HCT116 (cell line): Measurements from ENCODE around the gene XPO1. TPM values are rescaled to one million over a fixed set of nuclear protein-coding genes. Genes with fewer than 3 reads are reported as not detected.
A peak's percentile ranks its signal among the peaks of the same experiment; 100 is the strongest.
"Not testable (repeated sequence)": the region's sequence is repeated elsewhere in the genome, so short reads cannot be mapped to it uniquely, and the experiment has no call there.

Experiments used
- ATAC-seq: fragments of 200-7000 bp; cut with Tn5 transposase; 2 replicates; pipeline ENCODE4 v1.9.1; 2020; ENCODE audit warnings: mild to moderate bottlenecking, moderate library complexity
- BruUV-seq: library from RNA; stranded (reverse); fragments of 400-500 nt; replicated peaks from 2 replicates; lab custom pipeline; 2021; lab: Mats Ljungman, UMichigan
- CTCF ChIA-PET: fragments of 300-600 bp; sonication (Branson Sonifier 250); formaldehyde crosslinking; loops from one replicate; lab custom pipeline; 2021; ENCODE audit warnings: antibody characterized with exemption; lab: Charles Lee
- POLR2A ChIA-PET: fragments of 300-600, 350-600 bp; sonication (Branson Sonifier 250); formaldehyde crosslinking; loops from one replicate; lab custom pipeline; 2021; ENCODE audit warnings: antibody characterized with exemption; lab: Charles Lee
- RAD21 ChIA-PET, 2 experiments: fragments of 300-600 bp; sonication (Branson Sonifier 250); formaldehyde crosslinking; loops; one replicate each; lab custom pipeline; 2023; ENCODE audit warnings: low total read pairs in 2 of 2; ENCODE audit not compliant: uncharacterized antibody in 2 of 2, unreplicated experiment in 2 of 2, low non-redundant PET in 1 of 2; lab: Charles Lee
- DNase-seq: peaks from one replicate; pipeline ENCODE4 v3.0.0-alpha.2; 2010; ENCODE audit warnings: low read depth, low spot score
- H2AFZ ChIP-seq: fragments of 200-600 bp; shearing (Covaris generic), sonication (generic); 2 replicates; pipeline ENCODE4 v1.6.1; 2017; ENCODE audit warnings: low read depth, mixed run types, mixed read lengths, antibody characterized with exemption, low read length; ENCODE audit not compliant: poor library complexity, severe bottlenecking
- H3K27ac ChIP-seq: 2 replicates; pipeline ENCODE4 v1.5.1; 2012; ENCODE audit warnings: low read depth, low read length
- H3K27me3 ChIP-seq: fragments of 200-600 bp; sonication (generic); 2 replicates; pipeline ENCODE4 v1.6.1; 2016; ENCODE audit warnings: mixed run types, low read length, mixed read lengths; ENCODE audit not compliant: insufficient read depth
- H3K36me3 ChIP-seq, 2 experiments: fragments of 200-500 bp in 1 of 2; fragments of 200-600 bp in 1 of 2; sonication (Bioruptor generic) in 1 of 2; sonication (generic) in 1 of 2; 2 replicates each; pipeline versions ENCODE4 v1.5.1 to v1.6.1; 2014 to 2016; ENCODE audit warnings: low read length in 2 of 2, inconsistent platforms in 1 of 2, mixed read lengths in 1 of 2, mixed run types in 1 of 2; ENCODE audit not compliant: insufficient read depth in 2 of 2, control insufficient read depth in 1 of 2
- H3K4me1 ChIP-seq, 2 experiments: fragments of 200-600 bp in 1 of 2; sonication (generic) in 1 of 2; 2 replicates each; pipeline versions ENCODE4 v1.5.1 to v1.6.1; 2012 to 2017; ENCODE audit warnings: low read length in 2 of 2, inconsistent platforms in 1 of 2, mild to moderate bottlenecking in 1 of 2, mixed read lengths in 1 of 2, mixed run types in 1 of 2, moderate library complexity in 1 of 2; ENCODE audit not compliant: insufficient read depth in 2 of 2, control insufficient read depth in 1 of 2
- H3K4me2 ChIP-seq: fragments of 200-600 bp; sonication (generic); 2 replicates; pipeline ENCODE4 v1.6.1; 2017; ENCODE audit warnings: mixed run types, low read length, mixed read lengths
- H3K4me3 ChIP-seq, 2 experiments: fragments of 200-600 bp in 1 of 2; sonication (generic) in 1 of 2; replicated peaks in 1 of 2; 2 replicates each; pipeline ENCODE4 v1.5.1; 2011 to 2016; ENCODE audit warnings: low read length in 2 of 2, control low read depth in 1 of 2, low read depth in 1 of 2, mild to moderate bottlenecking in 1 of 2, mixed read lengths in 1 of 2, mixed run types in 1 of 2
- H3K79me2 ChIP-seq: fragments of 200-600 bp; sonication (generic); 2 replicates; pipeline ENCODE4 v1.6.1; 2017; ENCODE audit warnings: mild to moderate bottlenecking, mixed run types, low read length, moderate library complexity, mixed read lengths; ENCODE audit not compliant: insufficient read depth
- H3K9ac ChIP-seq: fragments of 200-600 bp; sonication (generic); 2 replicates; pipeline ENCODE4 v1.6.1; 2016; ENCODE audit warnings: low read length, mixed read lengths
- H3K9me2 ChIP-seq: fragments of 200-600 bp; sonication (generic), shearing (Covaris generic); 2 replicates; pipeline ENCODE4 v1.6.1; 2017; ENCODE audit warnings: mixed run types, mild to moderate bottlenecking, moderate library complexity; ENCODE audit not compliant: insufficient read depth
- H3K9me3 ChIP-seq, 2 experiments: fragments of 200-500 bp in 1 of 2; fragments of 200-600 bp in 1 of 2; sonication (Bioruptor generic) in 1 of 2; sonication (generic) in 1 of 2; 2 replicates each; pipeline ENCODE4 v1.6.1; 2014 to 2017; ENCODE audit warnings: low read length in 2 of 2, mixed read lengths in 2 of 2, inconsistent platforms in 1 of 2, low read depth in 1 of 2, mild to moderate bottlenecking in 1 of 2, mixed run types in 1 of 2, moderate library complexity in 1 of 2; ENCODE audit not compliant: control insufficient read depth in 1 of 2, insufficient read depth in 1 of 2
- H4K20me1 ChIP-seq: fragments of 200-600 bp; sonication (generic), shearing (Covaris generic); 2 replicates; pipeline ENCODE4 v1.6.1; 2017; ENCODE audit warnings: mixed run types, mild to moderate bottlenecking, moderate library complexity; ENCODE audit not compliant: insufficient read depth
- ELF1 ChIP-seq: IDR thresholded peaks from 2 replicates; pipeline ENCODE4 v1.6.1; 2012; ENCODE audit warnings: low read depth, borderline replicate concordance
- EZH2phosphoT487 ChIP-seq: fragments of 200-600 bp; IDR thresholded peaks from 2 replicates; pipeline ENCODE4 v1.6.1; 2018; ENCODE audit warnings: antibody characterized with exemption, borderline replicate concordance
- FOSL1 ChIP-seq: IDR thresholded peaks from 2 replicates; pipeline ENCODE4 v1.6.1; 2012; ENCODE audit warnings: low read depth
- SIN3A ChIP-seq: IDR thresholded peaks from 2 replicates; pipeline ENCODE4 v1.6.1; 2012; ENCODE audit warnings: low read depth
- SRF ChIP-seq: IDR thresholded peaks from 2 replicates; pipeline ENCODE4 v1.6.1; 2012; ENCODE audit warnings: low read depth
- TCF7L2 ChIP-seq: IDR thresholded peaks from 2 replicates; pipeline ENCODE4 v1.7.0; 2011; ENCODE audit warnings: borderline replicate concordance, inconsistent platforms; ENCODE audit not compliant: insufficient read depth, insufficient read length; ENCODE audit errors: extremely low read depth
- YY1 ChIP-seq: IDR thresholded peaks from 2 replicates; pipeline ENCODE4 v1.6.1; 2011; ENCODE audit warnings: low read length, low read depth, moderate library complexity, mild to moderate bottlenecking; ENCODE audit not compliant: insufficient replicate concordance; ENCODE audit errors: extremely low read depth
- intact Hi-C: fragments of 100-400 bp; cut with micrococcal nuclease; formaldehyde crosslinking; loops from 2 replicates; pipeline ENCODE4 v1.10.0; 2022
- total RNA-seq: library from RNA; stranded (reverse); gene quantifications from one replicate; pipeline ENCODE4 v1.2.1, GENCODE V29; 2021; ENCODE audit not compliant: unreplicated experiment
- TF ChIP-seq, protein P1 (sequence below): IDR thresholded peaks from 2 replicates; pipeline ENCODE4 v1.6.1; 2012; ENCODE audit warnings: low read depth

XPO1 gene
- total RNA-seq, 1 experiment from 2014 or later = 184 TPM

DNA sequence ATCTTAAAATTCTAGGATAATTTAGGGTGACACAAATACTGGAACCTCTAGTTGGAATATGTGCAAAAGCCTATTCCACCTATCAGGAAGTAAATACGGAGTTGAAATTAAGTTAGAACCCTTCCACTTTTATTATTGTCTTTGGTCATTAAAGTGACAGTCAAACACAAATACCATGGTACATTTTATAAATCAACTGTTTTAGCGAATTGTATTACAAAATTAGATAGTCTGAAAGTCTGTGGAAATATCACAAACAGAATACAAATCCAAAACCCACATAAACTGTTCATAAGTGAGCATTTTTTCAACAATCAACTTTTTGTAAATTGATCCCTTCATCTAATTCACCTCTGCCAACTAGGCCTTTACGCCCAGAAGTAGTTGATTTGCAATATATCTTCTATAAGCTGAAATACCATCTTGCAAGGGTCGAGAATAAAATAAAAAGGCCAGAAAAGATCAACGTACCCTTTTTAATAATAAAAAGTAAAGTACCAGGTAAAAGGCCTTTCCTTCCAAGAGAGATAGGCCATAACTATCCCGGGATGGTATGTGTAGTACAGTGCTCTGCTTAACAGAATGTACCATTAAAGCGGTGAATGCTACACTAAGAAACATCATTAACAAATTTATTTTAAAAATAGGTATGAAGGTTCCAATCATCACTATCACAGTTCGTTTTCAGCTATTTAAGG, 68.6 kb downstream of the XPO1 start:
- H2AFZ ChIP-seq = no peak overlapping the region
- BruUV-seq = TSS peak; percentile 64
- H3K4me1 ChIP-seq = peaks cover 19 to 56% of the 10 kb centered on the region in 2 experiments

DNA sequence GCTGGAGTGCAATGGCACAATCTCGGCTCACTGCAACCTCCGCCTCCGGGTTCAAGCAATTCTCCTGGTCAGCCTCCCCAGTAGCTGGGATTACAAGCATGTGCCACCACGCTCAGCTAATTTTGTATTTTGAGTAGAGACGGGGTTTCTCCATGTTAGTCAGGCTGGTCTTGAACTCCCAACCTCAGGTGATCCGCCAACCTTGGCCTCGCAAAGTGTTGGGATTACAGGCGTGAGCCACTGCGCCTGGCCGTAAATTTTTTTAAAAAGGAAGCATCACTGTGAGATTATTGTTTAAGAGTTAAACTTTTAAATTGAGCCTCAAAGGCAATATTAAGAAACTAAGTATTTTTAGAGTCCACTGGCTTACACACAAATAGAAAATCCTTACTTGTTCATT, 69.9 kb downstream of the XPO1 start:
- H3K4me2 ChIP-seq, POLR2A ChIA-PET, H3K4me3 ChIP-seq, H3K9me3 ChIP-seq, CTCF ChIA-PET, RAD21 ChIA-PET, ATAC-seq, H3K9me2 ChIP-seq, H3K27ac ChIP-seq, BruUV-seq, H3K27me3 ChIP-seq, H2AFZ ChIP-seq, H4K20me1 ChIP-seq, DNase-seq, intact Hi-C loops, H3K36me3 ChIP-seq: not testable (repeated sequence)
- Histone ChIP-seq H3K4me1 (peaks cover 21 to 63% of the 10 kb centered on the region in 2 experiments), H3K9ac (0 out of 2 replicates have a peak overlapping the region, but pooled peaks have one; percentile 95), H3K79me2 (peaks cover 84% of the 10 kb centered on the region)

More for the DNA sequence above, 68.6 kb downstream of the XPO1 start:
- peaks cover 0 to 6% of the 10 kb centered on the region in 2 experiments; a peak in 2 of 4 replicates for H3K36me3 ChIP-seq
- DNase-seq = no peak
- RAD21 ChIA-PET = no interaction called here
- TF ChIP-seq FOSL1 (no peak), EZH2phosphoT487 (no peak), TCF7L2 (no peak), SRF (no peak), SIN3A (no peak), YY1 (no peak), ELF1 (no peak)
- TF ChIP-seq, protein P1, sequence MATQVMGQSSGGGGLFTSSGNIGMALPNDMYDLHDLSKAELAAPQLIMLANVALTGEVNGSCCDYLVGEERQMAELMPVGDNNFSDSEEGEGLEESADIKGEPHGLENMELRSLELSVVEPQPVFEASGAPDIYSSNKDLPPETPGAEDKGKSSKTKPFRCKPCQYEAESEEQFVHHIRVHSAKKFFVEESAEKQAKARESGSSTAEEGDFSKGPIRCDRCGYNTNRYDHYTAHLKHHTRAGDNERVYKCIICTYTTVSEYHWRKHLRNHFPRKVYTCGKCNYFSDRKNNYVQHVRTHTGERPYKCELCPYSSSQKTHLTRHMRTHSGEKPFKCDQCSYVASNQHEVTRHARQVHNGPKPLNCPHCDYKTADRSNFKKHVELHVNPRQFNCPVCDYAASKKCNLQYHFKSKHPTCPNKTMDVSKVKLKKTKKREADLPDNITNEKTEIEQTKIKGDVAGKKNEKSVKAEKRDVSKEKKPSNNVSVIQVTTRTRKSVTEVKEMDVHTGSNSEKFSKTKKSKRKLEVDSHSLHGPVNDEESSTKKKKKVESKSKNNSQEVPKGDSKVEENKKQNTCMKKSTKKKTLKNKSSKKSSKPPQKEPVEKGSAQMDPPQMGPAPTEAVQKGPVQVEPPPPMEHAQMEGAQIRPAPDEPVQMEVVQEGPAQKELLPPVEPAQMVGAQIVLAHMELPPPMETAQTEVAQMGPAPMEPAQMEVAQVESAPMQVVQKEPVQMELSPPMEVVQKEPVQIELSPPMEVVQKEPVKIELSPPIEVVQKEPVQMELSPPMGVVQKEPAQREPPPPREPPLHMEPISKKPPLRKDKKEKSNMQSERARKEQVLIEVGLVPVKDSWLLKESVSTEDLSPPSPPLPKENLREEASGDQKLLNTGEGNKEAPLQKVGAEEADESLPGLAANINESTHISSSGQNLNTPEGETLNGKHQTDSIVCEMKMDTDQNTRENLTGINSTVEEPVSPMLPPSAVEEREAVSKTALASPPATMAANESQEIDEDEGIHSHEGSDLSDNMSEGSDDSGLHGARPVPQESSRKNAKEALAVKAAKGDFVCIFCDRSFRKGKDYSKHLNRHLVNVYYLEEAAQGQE = no peak
- TF ChIP-seq, all 23 proteins: peak for 0
- Histone ChIP-seq H4K20me1 (peaks cover 4% of the 10 kb centered on the region; the same call in 1 of the 2 replicates), H3K9me2 (no peaks in the 10 kb centered on the region), H3K9ac (peak overlapping the region; percentile 95), H3K4me2 (peak overlapping the region; percentile 74), H3K27me3 (no peaks in the 10 kb centered on the region), H3K27ac (peak overlapping the region; percentile 90), H3K79me2 (peaks cover 70% of the 10 kb centered on the region), H3K9me3 (no peaks in the 10 kb centered on the region), H3K4me3 (peak overlapping the region; percentile 73 to 81)
- intact Hi-C loops = no loop called here
- POLR2A ChIA-PET = interaction anchor here (1.6 kb wide), 1 partner anchor 9 kb away, joined by 6 read pairs; no protein-coding TSS in a partner anchor
- CTCF ChIA-PET = no interaction called here
- no peak for ATAC-seq
